Skin epidermis (tissue), 12 donors: ENCODE data around the gene CTNND2.
A peak's percentile ranks its signal among the peaks of the same experiment; 100 is the strongest.

Experiments
- H3K27ac ChIP-seq, 21 experiments: fragments of 200-600 bp; sonication (generic) in 11 of 21; one replicate each; pipeline ENCODE4 v1.5.0; 2020; ENCODE audit warnings: mild to moderate bottlenecking in 3 of 21, inconsistent platforms in 2 of 21, moderate library complexity in 2 of 21
- H3K4me3 ChIP-seq, 7 experiments: fragments of 200-600 bp; sonication (generic) in 2 of 7; one replicate each; pipeline ENCODE4 v1.5.0; 2020; ENCODE audit warnings: inconsistent platforms in 2 of 7, mild to moderate bottlenecking in 2 of 7, moderate library complexity in 1 of 7

The CTNND2 gene

GRCh38 chr5:11904265-11904906 is at the start of gene CTNND2:
TSS of gene CTNND2 (minus strand) at chr5:11904446. CDS start at chr5:11903853, 593 bp downstream.
- Histone ChIP-seq H3K27ac (no peak within 1 kb of the TSS), H3K4me3 (peak within 1 kb of the TSS in 4 of 7 experiments; percentile 5 to 18 (median 12))

- Histone ChIP-seq H3K4me3 (no peak overlapping the region), H3K27ac (no peak overlapping the region)
Observed at GRCh38 chr5:11946317-11946716, 42.1 kb upstream of the CTNND2 start.

- Histone ChIP-seq H3K27ac (no peak overlapping the region), H3K4me3 (no peak overlapping the region)
Observed at GRCh38 chr5:11941566-11941965, 37.3 kb upstream of the CTNND2 start.

- no peak overlapping the region for H3K27ac ChIP-seq
- H3K4me3 ChIP-seq, result no peak overlapping the region
Observed at GRCh38 chr5:11931638-11932037, 27.4 kb upstream of the CTNND2 start.

GRCh38 chr5:11928909-11929308 is 24.7 kb upstream of the CTNND2 start:
- H3K27ac ChIP-seq, result no peak overlapping the region
- H3K4me3 ChIP-seq, result no peak overlapping the region

- no peak overlapping the region for H3K4me3 ChIP-seq
- H3K27ac ChIP-seq, result no peak overlapping the region
Observed at GRCh38 chr5:11925701-11926100, 21.5 kb upstream of the CTNND2 start.

GRCh38 chr5:11922394-11922793 is 18.1 kb upstream of the CTNND2 start:
- no peak overlapping the region for H3K27ac ChIP-seq
- H3K4me3 ChIP-seq, result no peak overlapping the region

GRCh38 chr5:11918463-11919045 is 14.3 kb upstream of the CTNND2 start:
- Histone ChIP-seq H3K27ac (no peak overlapping the region), H3K4me3 (no peak overlapping the region)

- H3K27ac ChIP-seq, result no peak overlapping the region
- H3K4me3 ChIP-seq, result no peak overlapping the region
Observed at GRCh38 chr5:11909471-11909870, 5.2 kb upstream of the CTNND2 start.

GRCh38 chr5:11906497-11906896 is 2.3 kb upstream of the CTNND2 start:
- Histone ChIP-seq H3K4me3 (no peak overlapping the region), H3K27ac (no peak overlapping the region)

GRCh38 chr5:11905206-11905605 is 960 bp upstream of the CTNND2 start:
- no peak overlapping the region for H3K4me3 ChIP-seq
- no peak overlapping the region for H3K27ac ChIP-seq

GRCh38 chr5:11903614-11904264 is 507 bp downstream of the CTNND2 start:
- peak overlapping the region in 4 of 7 experiments; percentile 5 to 18 (median 12) for H3K4me3 ChIP-seq
- no peak overlapping the region for H3K27ac ChIP-seq

- Histone ChIP-seq H3K27ac (no peak overlapping the region), H3K4me3 (peak overlapping the region in 3 of 7 experiments; percentile 5 to 18 (median 7))
Observed at GRCh38 chr5:11903121-11903613, 1.1 kb downstream of the CTNND2 start.

GRCh38 chr5:11902201-11902619 is 2.0 kb downstream of the CTNND2 start:
- Histone ChIP-seq H3K27ac (no peak overlapping the region), H3K4me3 (no peak overlapping the region)

GRCh38 chr5:11898787-11899186 is 5.5 kb downstream of the CTNND2 start:
- Histone ChIP-seq H3K4me3 (no peak overlapping the region), H3K27ac (no peak overlapping the region)

GRCh38 chr5:11897781-11898180 is 6.5 kb downstream of the CTNND2 start:
- Histone ChIP-seq H3K27ac (no peak overlapping the region), H3K4me3 (no peak overlapping the region)

- Histone ChIP-seq H3K4me3 (no peak overlapping the region), H3K27ac (no peak overlapping the region)
Observed at GRCh38 chr5:11894992-11895391, 9.3 kb downstream of the CTNND2 start.

- Histone ChIP-seq H3K4me3 (no peak overlapping the region), H3K27ac (no peak overlapping the region)
Observed at GRCh38 chr5:11892832-11893231, 11.4 kb downstream of the CTNND2 start.

- H3K27ac ChIP-seq, result no peak overlapping the region
Observed at GRCh38 chr5:11890777-11891176, 13.5 kb downstream of the CTNND2 start.

GRCh38 chr5:11888221-11888620 is 16.0 kb downstream of the CTNND2 start:
- H3K27ac ChIP-seq, result no peak overlapping the region

More at GRCh38 chr5:11890777-11891176, 13.5 kb downstream of the CTNND2 start:
- H3K4me3 ChIP-seq, result no peak overlapping the region

GRCh38 chr5:11878814-11879213 is 25.4 kb downstream of the CTNND2 start:
- no peak overlapping the region for H3K27ac ChIP-seq

More at GRCh38 chr5:11888221-11888620, 16.0 kb downstream of the CTNND2 start:
- H3K4me3 ChIP-seq, result no peak overlapping the region

More at GRCh38 chr5:11878814-11879213, 25.4 kb downstream of the CTNND2 start:
- H3K4me3 ChIP-seq, result no peak overlapping the region
